Natural killer cell (primary cell): ENCODE measurements around the gene RCE1. TPM values are rescaled to one million over a fixed set of nuclear protein-coding genes. Genes with fewer than 3 reads are reported as not detected.

ENCODE experiments used
- ATAC-seq, 3 donors: fragments of 150-1000 bp in 2 of 3; fragments of 200-7000 bp in 1 of 3; cut with Tn5 transposase; 1 replicate in 1 of 3; 2 replicates in 2 of 3; pipeline ENCODE4 v1.10.0; 2021; ENCODE audit warnings: mild to moderate bottlenecking in 2 of 3, moderate library complexity in 2 of 3
- DNase-seq, 2 donors: peaks; one replicate each; pipeline versions ENCODE4 v3.0.0 to v3.0.0-alpha.2; 2013 to 2021; ENCODE audit warnings: mixed read lengths in 1 of 2
- H3K27ac ChIP-seq: one replicate; pipeline ENCODE4 v1.5.1; 2013; ENCODE audit warnings: mild to moderate bottlenecking, low read length
- H3K27me3 ChIP-seq: one replicate; pipeline ENCODE4 v1.6.1; 2013; ENCODE audit warnings: low read length; ENCODE audit not compliant: control insufficient read depth, insufficient read depth
- H3K36me3 ChIP-seq: one replicate; pipeline ENCODE4 v1.6.1; 2013; ENCODE audit warnings: low read length; ENCODE audit not compliant: control insufficient read depth, insufficient read depth
- H3K4me1 ChIP-seq: one replicate; pipeline ENCODE4 v1.6.1; 2013; ENCODE audit warnings: low read length; ENCODE audit not compliant: control insufficient read depth, insufficient read depth
- H3K4me3 ChIP-seq: one replicate; pipeline ENCODE4 v1.5.1; 2013; ENCODE audit warnings: low read length
- H3K9me3 ChIP-seq: one replicate; pipeline ENCODE4 v1.6.1; 2013; ENCODE audit warnings: low read length; ENCODE audit not compliant: control insufficient read depth, insufficient read depth
- H3K27ac Mint-ChIP-seq, 2 donors: one replicate each; pipeline ENCODE4 v1.8.0; 2022; ENCODE audit warnings: mild to moderate bottlenecking in 2 of 2, mixed read lengths in 2 of 2, moderate library complexity in 1 of 2
- H3K27me3 Mint-ChIP-seq, 2 donors: one replicate each; pipeline ENCODE4 v1.8.0; 2022; ENCODE audit warnings: low read depth in 2 of 2, mixed read lengths in 2 of 2
- H3K36me3 Mint-ChIP-seq: one replicate; pipeline ENCODE4 v1.8.0; 2022; ENCODE audit warnings: mixed read lengths
- H3K4me1 Mint-ChIP-seq, 2 donors: one replicate each; pipeline ENCODE4 v1.8.0; 2022; ENCODE audit warnings: mixed read lengths in 2 of 2
- H3K4me3 Mint-ChIP-seq: one replicate; pipeline ENCODE4 v1.8.0; 2022; ENCODE audit warnings: mild to moderate bottlenecking, moderate library complexity, mixed read lengths
- H3K9me3 Mint-ChIP-seq, 2 donors: one replicate each; pipeline ENCODE4 v1.8.0; 2022; ENCODE audit warnings: mixed read lengths in 2 of 2
- WGBS: methylation state at CpG from one replicate; pipeline ENCODE4 v1.1.7; 2013; ENCODE audit warnings: missing lambda C conversion rate; ENCODE audit not compliant: insufficient coverage; 5-methylcytosine and 5-hydroxymethylcytosine counted together
- intact Hi-C: fragments of 100-400 bp; cut with micrococcal nuclease; formaldehyde crosslinking; loops from one replicate; pipeline ENCODE4 v1.14.2; 2022
- total RNA-seq, 4 donors: library from RNA; stranded (reverse); fragments of 120-200 nt in 1 of 4; gene quantifications; one replicate each; pipeline versions ENCODE4 v1.2.3 to v1.2.4, GENCODE V29; 2013 to 2022
- TF ChIP-seq, protein P1 (sequence below): fragments of 200-600 bp; IDR thresholded peaks from one replicate; pipeline ENCODE4 v1.8.0; 2022; ENCODE audit warnings: antibody characterized with exemption

Gene RCE1
- total RNA-seq, 3 donors from 2014 or later (not counting 1 experiment from before 2014, with no cell fraction given) = 41.3 to 47.0 (median 41.7) TPM

DNA sequence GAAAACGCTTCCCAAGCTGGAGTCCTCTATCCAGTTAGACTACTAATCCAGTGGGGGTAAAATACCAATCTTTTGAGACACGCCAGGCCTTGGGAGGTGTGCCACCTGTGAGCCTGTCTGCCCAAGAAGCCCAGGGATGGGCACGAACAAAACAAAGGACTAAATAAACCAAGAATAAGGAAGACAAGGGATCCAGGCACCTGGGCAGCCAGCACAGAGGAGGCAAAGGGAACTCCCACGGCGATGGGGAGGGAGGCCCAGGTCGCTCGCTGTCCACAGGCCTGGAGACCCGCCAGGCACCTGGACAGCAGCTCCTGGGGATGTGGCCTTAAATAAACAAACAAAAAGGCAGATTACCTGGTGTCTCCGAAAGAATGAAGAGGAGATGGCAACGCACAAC is 45.0 kb downstream of the RCE1 start:
- H3K36me3 Mint-ChIP-seq = no peaks in the 10 kb centered on the region
- intact Hi-C loops = no loop called here
- DNase-seq (no peak), ATAC-seq (no peak)
- H3K4me3 Mint-ChIP-seq = no peak overlapping the region
- H3K27me3 Mint-ChIP-seq = peaks cover 0 to 6% of the 10 kb centered on the region in 2 donors
- Histone ChIP-seq H3K4me1 (no peaks in the 10 kb centered on the region), H3K9me3 (no peaks in the 10 kb centered on the region), H3K27ac (no peak overlapping the region), H3K36me3 (no peaks in the 10 kb centered on the region), H3K27me3 (no peaks in the 10 kb centered on the region), H3K4me3 (no peak overlapping the region)
- WGBS = 94% methylated on average over 10 of the region's 10 CpGs
- TF ChIP-seq, protein P1, sequence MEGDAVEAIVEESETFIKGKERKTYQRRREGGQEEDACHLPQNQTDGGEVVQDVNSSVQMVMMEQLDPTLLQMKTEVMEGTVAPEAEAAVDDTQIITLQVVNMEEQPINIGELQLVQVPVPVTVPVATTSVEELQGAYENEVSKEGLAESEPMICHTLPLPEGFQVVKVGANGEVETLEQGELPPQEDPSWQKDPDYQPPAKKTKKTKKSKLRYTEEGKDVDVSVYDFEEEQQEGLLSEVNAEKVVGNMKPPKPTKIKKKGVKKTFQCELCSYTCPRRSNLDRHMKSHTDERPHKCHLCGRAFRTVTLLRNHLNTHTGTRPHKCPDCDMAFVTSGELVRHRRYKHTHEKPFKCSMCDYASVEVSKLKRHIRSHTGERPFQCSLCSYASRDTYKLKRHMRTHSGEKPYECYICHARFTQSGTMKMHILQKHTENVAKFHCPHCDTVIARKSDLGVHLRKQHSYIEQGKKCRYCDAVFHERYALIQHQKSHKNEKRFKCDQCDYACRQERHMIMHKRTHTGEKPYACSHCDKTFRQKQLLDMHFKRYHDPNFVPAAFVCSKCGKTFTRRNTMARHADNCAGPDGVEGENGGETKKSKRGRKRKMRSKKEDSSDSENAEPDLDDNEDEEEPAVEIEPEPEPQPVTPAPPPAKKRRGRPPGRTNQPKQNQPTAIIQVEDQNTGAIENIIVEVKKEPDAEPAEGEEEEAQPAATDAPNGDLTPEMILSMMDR = no peak
- H3K4me1 Mint-ChIP-seq = no peaks in the 10 kb centered on the region
- H3K27ac Mint-ChIP-seq = no peak overlapping the region
- H3K9me3 Mint-ChIP-seq = no peaks in the 10 kb centered on the region

DNA sequence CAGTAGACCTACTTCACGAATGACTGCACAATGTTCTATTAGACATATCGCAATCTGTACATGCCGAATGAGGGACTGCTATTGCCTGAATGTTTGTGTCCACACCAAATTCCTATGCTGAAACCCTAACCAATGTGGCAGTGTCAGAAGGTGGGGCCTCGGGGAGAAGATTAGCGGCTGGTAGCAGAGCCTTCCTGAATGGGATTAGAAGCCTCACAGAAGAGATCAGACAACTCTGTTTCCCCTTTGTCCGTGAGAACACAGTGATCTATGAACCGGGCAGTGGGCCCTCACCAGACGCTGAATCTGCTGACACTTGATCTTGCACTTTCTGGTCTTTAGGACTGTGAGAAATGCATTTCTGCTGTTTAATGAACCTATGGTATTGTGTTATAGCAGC is 46.7 kb downstream of the RCE1 start:
- TF ChIP-seq, protein P1 = no peak
- H3K36me3 ChIP-seq = no peaks in the 10 kb centered on the region
- DNase-seq = no peak
- 86% methylated on average over 8 of the region's 8 CpGs for WGBS
- Mint-ChIP-seq H3K4me3 (no peak overlapping the region), H3K27ac (no peak overlapping the region), H3K27me3 (peaks cover 0 to 11% of the 10 kb centered on the region in 2 donors), H3K36me3 (no peaks in the 10 kb centered on the region), H3K9me3 (no peaks in the 10 kb centered on the region), H3K4me1 (no peaks in the 10 kb centered on the region)
- no peaks in the 10 kb centered on the region for H3K4me1 ChIP-seq
- intact Hi-C loops = no loop called here
- no peak overlapping the region for H3K27ac ChIP-seq
- no peak for ATAC-seq
- no peak overlapping the region for H3K4me3 ChIP-seq
- no peaks in the 10 kb centered on the region for H3K9me3 ChIP-seq
- no peaks in the 10 kb centered on the region for H3K27me3 ChIP-seq

DNA sequence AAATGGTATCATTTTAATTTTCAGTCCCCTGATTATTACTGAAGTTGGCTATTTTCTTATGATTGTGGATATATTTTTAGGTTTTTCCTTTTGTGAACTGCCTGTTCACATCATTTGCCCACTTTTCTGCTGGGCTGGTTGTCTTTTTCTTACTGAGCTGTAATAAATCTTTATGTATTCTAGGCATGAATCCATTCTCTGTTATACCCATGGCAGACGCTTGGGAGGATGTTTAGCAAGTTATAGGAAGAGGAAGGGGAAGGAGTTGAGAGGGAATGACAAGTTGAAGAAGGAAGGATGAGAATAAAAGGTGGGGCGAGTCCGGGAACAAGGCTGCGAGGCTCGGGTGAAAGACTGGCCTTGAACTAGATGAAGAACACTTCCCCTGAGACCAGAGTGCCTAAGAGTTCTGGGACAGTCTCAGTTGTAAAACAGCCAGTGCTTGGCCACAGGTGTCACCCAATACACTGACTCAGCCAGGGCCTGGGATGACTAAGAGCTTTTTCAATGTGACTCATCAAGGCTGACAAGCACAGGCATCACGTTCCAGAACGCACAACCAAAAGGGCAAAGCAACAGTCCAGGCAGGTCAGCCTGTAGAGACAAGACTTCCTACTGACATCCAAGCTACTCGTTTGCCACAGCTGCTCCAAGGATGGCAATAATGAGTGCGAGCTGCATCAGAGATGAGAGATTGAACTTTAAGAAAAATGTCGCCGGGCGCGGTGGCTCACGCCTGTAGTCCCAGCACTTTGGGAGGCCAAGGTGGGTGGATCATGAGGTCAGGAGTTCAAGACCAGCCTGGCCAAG is 48.8 kb downstream of the RCE1 start:
- no peak for ATAC-seq
- H3K36me3 Mint-ChIP-seq = no peaks in the 10 kb centered on the region
- H3K27ac ChIP-seq = no peak overlapping the region
- no peaks in the 10 kb centered on the region for H3K4me1 ChIP-seq
- H3K27ac Mint-ChIP-seq = no peak overlapping the region
- H3K9me3 ChIP-seq = no peaks in the 10 kb centered on the region
- no peak for DNase-seq
- H3K27me3 ChIP-seq = no peaks in the 10 kb centered on the region
- WGBS = 64% methylated on average over 14 of the region's 14 CpGs
- intact Hi-C loops = no loop called here
- TF ChIP-seq, protein P1 = no peak
- no peaks in the 10 kb centered on the region for H3K4me1 Mint-ChIP-seq
- H3K4me3 ChIP-seq = no peak overlapping the region
- no peaks in the 10 kb centered on the region for H3K9me3 Mint-ChIP-seq
- no peak overlapping the region for H3K4me3 Mint-ChIP-seq
- peaks cover 0 to 11% of the 10 kb centered on the region in 2 donors for H3K27me3 Mint-ChIP-seq
- no peaks in the 10 kb centered on the region for H3K36me3 ChIP-seq

DNA sequence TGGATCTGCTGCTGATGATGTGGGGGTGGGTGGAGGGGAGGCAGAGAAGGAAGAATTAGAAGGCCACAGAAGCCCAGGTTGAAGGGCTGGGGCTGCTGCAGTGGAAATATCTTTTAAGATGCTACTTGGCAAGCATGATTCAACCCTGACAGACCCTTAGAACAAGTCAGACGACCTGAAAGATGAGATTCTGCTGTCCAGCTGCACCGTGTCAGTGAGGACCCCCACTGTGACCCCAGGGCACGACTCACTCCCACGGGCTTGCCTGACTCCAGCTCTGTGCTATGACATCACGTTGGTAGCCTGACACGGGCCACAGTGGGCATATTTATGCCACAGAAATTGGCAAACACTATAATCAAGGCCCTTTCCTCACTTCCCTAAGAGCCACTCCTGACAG is 49.7 kb downstream of the RCE1 start:
- Histone ChIP-seq H3K9me3 (no peaks in the 10 kb centered on the region), H3K4me3 (no peak overlapping the region), H3K27ac (no peak overlapping the region), H3K27me3 (no peaks in the 10 kb centered on the region), H3K36me3 (no peaks in the 10 kb centered on the region), H3K4me1 (no peaks in the 10 kb centered on the region)
- TF ChIP-seq, protein P1 = no peak
- ATAC-seq (no peak), DNase-seq (no peak)
- 76% methylated on average over 6 of the region's 6 CpGs for WGBS
- H3K27ac Mint-ChIP-seq = no peak overlapping the region
- intact Hi-C loops = no loop called here
- no peaks in the 10 kb centered on the region for H3K9me3 Mint-ChIP-seq
- no peaks in the 10 kb centered on the region for H3K4me1 Mint-ChIP-seq
- H3K4me3 Mint-ChIP-seq = no peak overlapping the region
- peaks cover 0 to 11% of the 10 kb centered on the region in 2 donors for H3K27me3 Mint-ChIP-seq
- no peaks in the 10 kb centered on the region for H3K36me3 Mint-ChIP-seq
